Panc1 (cell line): ENCODE measurements around the gene CCDC12. TPM values are rescaled to one million over a fixed set of nuclear protein-coding genes. Genes with fewer than 3 reads are reported as not detected.

ENCODE experiments used
- ATAC-seq: fragments of 200-7000 bp; cut with Tn5 transposase; 2 replicates; pipeline ENCODE4 v1.9.1; 2020; ENCODE audit warnings: mild to moderate bottlenecking, moderate library complexity
- BruUV-seq: library from RNA; stranded (reverse); fragments of 400-500 nt; replicated peaks from 2 replicates; lab custom pipeline; 2021; lab: Mats Ljungman, UMichigan
- CTCF ChIA-PET: fragments of 300-600 bp; sonication (Branson Sonifier 250); formaldehyde crosslinking; loops from one replicate; lab custom pipeline; 2022; ENCODE audit warnings: antibody characterized with exemption; lab: Charles Lee
- POLR2A ChIA-PET: fragments of 300-600 bp; sonication (Branson Sonifier 250); formaldehyde crosslinking; loops from one replicate; lab custom pipeline; 2022; ENCODE audit warnings: antibody characterized with exemption; lab: Charles Lee
- DNase-seq: peaks from one replicate; pipeline ENCODE4 v3.0.0-alpha.2; 2010; ENCODE audit warnings: low read depth, low spot score
- H3K27ac ChIP-seq: 2 replicates; pipeline ENCODE4 v1.5.1; 2011; ENCODE audit warnings: mild to moderate bottlenecking, low read length, inconsistent platforms
- H3K27me3 ChIP-seq: fragments of 200-500 bp; sonication (Bioruptor generic); 2 replicates; pipeline ENCODE4 v1.6.0; 2014; ENCODE audit warnings: low read length, inconsistent platforms; ENCODE audit not compliant: control insufficient read depth, insufficient read depth
- H3K36me3 ChIP-seq: fragments of 200-500 bp; sonication (Bioruptor generic); 2 replicates; pipeline ENCODE4 v1.5.1; 2014; ENCODE audit warnings: inconsistent platforms, mild to moderate bottlenecking, low read length, moderate library complexity; ENCODE audit not compliant: control insufficient read depth, insufficient read depth
- H3K4me1 ChIP-seq: 2 replicates; pipeline ENCODE4 v1.5.1; 2011; ENCODE audit warnings: inconsistent platforms, mild to moderate bottlenecking, low read length, moderate library complexity; ENCODE audit not compliant: control insufficient read depth, insufficient read depth
- H3K4me3 ChIP-seq, 2 experiments: 2 replicates each; pipeline ENCODE4 v1.5.1; 2011 to 2012; ENCODE audit warnings: low read depth in 2 of 2, low read length in 2 of 2, mild to moderate bottlenecking in 2 of 2, inconsistent platforms in 1 of 2, moderate library complexity in 1 of 2
- H3K9me3 ChIP-seq: fragments of 200-500 bp; sonication (Bioruptor generic); 2 replicates; pipeline ENCODE4 v1.5.1; 2014; ENCODE audit warnings: low read depth, mild to moderate bottlenecking, inconsistent platforms, low read length, moderate library complexity; ENCODE audit not compliant: control insufficient read depth, insufficient read depth
- CTCF ChIP-seq: fragments of 450-650 bp; IDR thresholded peaks from 2 replicates; pipeline ENCODE4 v1.5.1; 2017; ENCODE audit warnings: mild to moderate bottlenecking
- POLR2AphosphoS5 ChIP-seq: IDR thresholded peaks from 2 replicates; pipeline ENCODE4 v1.6.1; 2012; ENCODE audit warnings: mild to moderate bottlenecking, low read depth, low read length, moderate library complexity
- REST ChIP-seq, 2 experiments: IDR thresholded peaks; 2 replicates each; pipeline ENCODE4 v1.6.1; 2011 to 2012; ENCODE audit warnings: low read depth in 2 of 2, control low read depth in 1 of 2, low read length in 1 of 2, mild to moderate bottlenecking in 1 of 2, moderate library complexity in 1 of 2; ENCODE audit not compliant: insufficient read depth in 1 of 2
- SIN3A ChIP-seq: IDR thresholded peaks from 2 replicates; pipeline ENCODE4 v1.6.1; 2012; ENCODE audit warnings: low read depth, mild to moderate bottlenecking, low read length, moderate library complexity, borderline replicate concordance; ENCODE audit not compliant: insufficient read depth
- TCF7L2 ChIP-seq: IDR thresholded peaks from 2 replicates; pipeline ENCODE4 v1.6.1; 2011; ENCODE audit warnings: mild to moderate bottlenecking, low read depth, low read length, inconsistent platforms
- in situ Hi-C: cut with HindIII; loops from 2 replicates; pipeline ENCODE4 v1.10.0; 2016; ENCODE audit warnings: low sequenced_read_pairs, low pct_unique_long_range_greater_than_20kb
- intact Hi-C: fragments of 100-400 bp; cut with micrococcal nuclease; formaldehyde crosslinking; loops from one replicate; pipeline ENCODE4 v1.10.0; 2022; ENCODE audit not compliant: unreplicated experiment
- total RNA-seq: library from RNA; stranded (reverse); gene quantifications from one replicate; pipeline ENCODE4 v1.2.1, GENCODE V29; 2021; ENCODE audit not compliant: unreplicated experiment

Gene CCDC12
- total RNA-seq, 1 experiment from 2014 or later = 35.5 TPM

- no TSS peak for BruUV-seq
- H3K27ac ChIP-seq = no peak overlapping the region
- intact Hi-C loops (loop anchor here (10.0 kb wide), 1 partner anchor 66 kb away; no protein-coding TSS in a partner anchor), in situ Hi-C loops (no loop called here)
- no peak for ATAC-seq
- no peak overlapping the region for H3K4me3 ChIP-seq
- ChIA-PET CTCF (no interaction called here), POLR2A (no interaction called here)
- DNase-seq = no peak
- H3K36me3 ChIP-seq = no peaks in the 10 kb centered on the region
- H3K9me3 ChIP-seq = no peaks in the 10 kb centered on the region
- TF ChIP-seq CTCF = no peak
- TF ChIP-seq TCF7L2 = no peak
- no peak for TF ChIP-seq POLR2AphosphoS5
- no peak for TF ChIP-seq REST (IDR thresholded peaks at IDR 0.05; ENCODE audit: insufficient read depth in 1 of 2, low read depth in 2 of 2, low read length in 1 of 2)
- TF ChIP-seq SIN3A = no peak
- no peaks in the 10 kb centered on the region for H3K4me1 ChIP-seq
- H3K27me3 ChIP-seq = no peaks in the 10 kb centered on the region
These were observed 14.2 kb upstream of the CCDC12 start for GRCh38 chr3:46990573-46991374.

GRCh38 chr3:46989146-46989810 is 12.7 kb upstream of the CCDC12 start:
- in situ Hi-C loops = no loop called here
- CTCF ChIA-PET = no interaction called here

More at GRCh38 chr3:46989146-46989810, 12.7 kb upstream of the CCDC12 start:
- POLR2A ChIA-PET = no interaction called here
- no peak overlapping the region for H3K4me3 ChIP-seq
- H3K9me3 ChIP-seq = no peaks in the 10 kb centered on the region
- no peak overlapping the region for H3K27ac ChIP-seq
- TF ChIP-seq SIN3A = no peak
- no peak for TF ChIP-seq POLR2AphosphoS5
- no peak for TF ChIP-seq TCF7L2
- TF ChIP-seq CTCF = no peak
- no peak for TF ChIP-seq REST (IDR thresholded peaks at IDR 0.05; ENCODE audit: insufficient read depth in 1 of 2, low read depth in 2 of 2, low read length in 1 of 2)
- BruUV-seq = no TSS peak
- DNase-seq (no peak), ATAC-seq (no peak)
- H3K36me3 ChIP-seq = no peaks in the 10 kb centered on the region
- intact Hi-C loops = no loop called here
- H3K27me3 ChIP-seq = no peaks in the 10 kb centered on the region
- no peaks in the 10 kb centered on the region for H3K4me1 ChIP-seq
